Endothelial cell of umbilical vein (primary cell): ENCODE measurements around the gene IQGAP2. TPM values are rescaled to one million over a fixed set of nuclear protein-coding genes. Genes with fewer than 3 reads are reported as not detected.
A peak's percentile ranks its signal among the peaks of the same experiment; 100 is the strongest.

Source experiments
- BruUV-seq: library from RNA; stranded (reverse); fragments of 400-500 nt; replicated peaks from 2 replicates; lab custom pipeline; 2021; lab: Mats Ljungman, UMichigan
- CTCF ChIA-PET: fragments of 300-600, 350-600 bp; sonication (Branson Sonifier 250); formaldehyde crosslinking; loops from one replicate; lab custom pipeline; 2021; ENCODE audit warnings: antibody characterized with exemption, inconsistent platforms; lab: Charles Lee
- POLR2A ChIA-PET: fragments of 300-600, 350-600 bp; sonication (Branson Sonifier 250); formaldehyde crosslinking; loops from one replicate; lab custom pipeline; 2021; ENCODE audit warnings: antibody characterized with exemption, inconsistent platforms; lab: Charles Lee
- DNase-seq: peaks from one replicate; pipeline ENCODE4 v3.0.0-alpha.2; 2011; ENCODE audit warnings: low read depth, low spot score
- FAIRE-seq: peaks from 2 replicates; lab custom pipeline; 2011; peaks lifted over from hg19 to GRCh38; lab: Jason Lieb, UNC
- H2AFZ ChIP-seq: 2 replicates; pipeline ENCODE4 v1.6.0; 2012; ENCODE audit warnings: low read depth, low read length, control low read depth, inconsistent platforms
- H3K27ac ChIP-seq: 2 replicates; pipeline ENCODE4 v1.5.1; 2011; ENCODE audit warnings: low read depth, mild to moderate bottlenecking, control low read depth, low read length, moderate library complexity; ENCODE audit not compliant: insufficient read depth
- H3K27me3 ChIP-seq, 2 experiments: 2 replicates each; pipeline versions ENCODE4 v1.6.0 to v1.6.1; 2011; ENCODE audit warnings: low read length in 2 of 2, mixed read lengths in 1 of 2; ENCODE audit not compliant: control insufficient read depth in 2 of 2, insufficient read depth in 2 of 2
- H3K36me3 ChIP-seq, 2 experiments: 2 replicates in 1 of 2; 3 replicates in 1 of 2; pipeline ENCODE4 v1.5.1; 2011; ENCODE audit warnings: low read length in 2 of 2, mild to moderate bottlenecking in 1 of 2, moderate library complexity in 1 of 2; ENCODE audit not compliant: control insufficient read depth in 2 of 2, insufficient read depth in 2 of 2; ENCODE audit errors: extremely low read depth in 1 of 2
- H3K4me1 ChIP-seq: 3 replicates; pipeline ENCODE4 v1.5.1; 2011; ENCODE audit warnings: mild to moderate bottlenecking, low read length; ENCODE audit not compliant: control insufficient read depth, insufficient read depth; ENCODE audit errors: extremely low read depth
- H3K4me2 ChIP-seq: 2 replicates; pipeline ENCODE4 v1.6.1; 2011; ENCODE audit warnings: low read length, control low read depth, mixed read lengths; ENCODE audit not compliant: insufficient read depth
- H3K4me3 ChIP-seq, 3 experiments: fragments of 200-600 bp in 1 of 3; sonication (generic), shearing (Covaris generic) in 1 of 3; replicated peaks in 1 of 3; 2 replicates each; pipeline ENCODE4 v1.5.1; 2011 to 2016; ENCODE audit warnings: control low read depth in 3 of 3, low read length in 3 of 3, mild to moderate bottlenecking in 2 of 3, inconsistent platforms in 1 of 3, low read depth in 1 of 3, moderate library complexity in 1 of 3; ENCODE audit not compliant: insufficient read depth in 1 of 3
- H3K79me2 ChIP-seq: 2 replicates; pipeline ENCODE4 v1.6.0; 2012; ENCODE audit warnings: low read length, inconsistent platforms; ENCODE audit not compliant: control insufficient read depth, insufficient read depth
- H3K9ac ChIP-seq: replicated peaks from 2 replicates; pipeline ENCODE3; 2011; ENCODE audit warnings: low read length, control low read depth; ENCODE audit not compliant: insufficient read depth; ENCODE audit errors: extremely low read depth
- H3K9me1 ChIP-seq: replicated peaks from 3 replicates; pipeline ENCODE4 v1.6.0; 2011; ENCODE audit warnings: mild to moderate bottlenecking, low read length; ENCODE audit not compliant: control insufficient read depth, insufficient read depth; ENCODE audit errors: extremely low read depth
- H3K9me3 ChIP-seq: replicated peaks from 2 replicates; pipeline ENCODE4 v1.5.1; 2012; ENCODE audit warnings: low read length, inconsistent platforms; ENCODE audit not compliant: control insufficient read depth, insufficient read depth
- H4K20me1 ChIP-seq: replicated peaks from 2 replicates; pipeline ENCODE3; 2011; ENCODE audit warnings: mild to moderate bottlenecking, low read length; ENCODE audit not compliant: control insufficient read depth, insufficient read depth; ENCODE audit errors: extremely low read depth
- CTCF ChIP-seq, 2 donors: IDR thresholded peaks; 1 replicate in 1 of 2; 2 replicates in 1 of 2; pipeline ENCODE4 v1.5.1; 2011; ENCODE audit warnings: low read length in 2 of 2, mild to moderate bottlenecking in 2 of 2, moderate library complexity in 2 of 2, control low read depth in 1 of 2, inconsistent platforms in 1 of 2, low read depth in 1 of 2; ENCODE audit not compliant: insufficient read depth in 1 of 2; ENCODE audit errors: extremely low read depth in 1 of 2
- EZH2 ChIP-seq: IDR thresholded peaks from 2 replicates; pipeline ENCODE4 v1.6.1; 2012; ENCODE audit warnings: borderline replicate concordance, low read depth, mild to moderate bottlenecking, moderate library complexity, low read length, inconsistent platforms; ENCODE audit not compliant: severe bottlenecking
- FOS ChIP-seq: IDR thresholded peaks from 2 replicates; pipeline ENCODE4 v1.6.1; 2011; ENCODE audit warnings: mild to moderate bottlenecking, low read length, moderate library complexity, borderline replicate concordance; ENCODE audit not compliant: insufficient read depth
- GATA2 ChIP-seq: IDR thresholded peaks from 2 replicates; pipeline ENCODE4 v1.7.0; 2011; ENCODE audit warnings: low read depth, mild to moderate bottlenecking, moderate library complexity, mixed read lengths, low read length; ENCODE audit not compliant: insufficient read length, insufficient read depth
- JUN ChIP-seq: IDR thresholded peaks from 2 replicates; pipeline ENCODE4 v1.6.1; 2011; ENCODE audit warnings: borderline replicate concordance, low read depth; ENCODE audit not compliant: insufficient read length, insufficient read depth
- MAX ChIP-seq: IDR thresholded peaks from 2 replicates; pipeline ENCODE4 v1.6.1; 2011; ENCODE audit not compliant: insufficient read depth, insufficient read length
- MYC ChIP-seq: IDR thresholded peaks from one replicate; pipeline ENCODE4 v1.6.1; 2011; ENCODE audit warnings: mild to moderate bottlenecking, low read depth, low read length
- POLR2A ChIP-seq: IDR thresholded peaks from 2 replicates; pipeline ENCODE4 v1.6.1; 2012; ENCODE audit warnings: low read depth, mild to moderate bottlenecking, control low read depth, low read length
- POLR2AphosphoS5 ChIP-seq: IDR thresholded peaks from 2 replicates; pipeline ENCODE4 v1.6.1; 2012; ENCODE audit warnings: low read depth, mild to moderate bottlenecking, control low read depth, low read length, moderate library complexity; ENCODE audit not compliant: insufficient read depth
- dilution Hi-C: fragments of 300-500 bp; cut with MboI; formaldehyde crosslinking; loops from one replicate; pipeline ENCODE4 v1.15.0; 2019; ENCODE audit warnings: low sequenced_read_pairs; ENCODE audit not compliant: extremely low pct_ligation_motif_present
- intact Hi-C: fragments of 100-400 bp; cut with micrococcal nuclease; formaldehyde crosslinking; loops from one replicate; pipeline ENCODE4 v1.10.0; 2022
- polyA plus RNA-seq, 4 experiments: library from polyadenylated mRNA; depleted of rRNA in 3 of 4; stranded (reverse) in 3 of 4; unstranded in 1 of 4; fragments of >200 nt; gene quantifications; 2 replicates each; pipeline versions ENCODE4 v1.2.1 to v1.2.3, GENCODE V29; 2011 to 2012; ENCODE audit warnings: missing spikeins in 1 of 4
- total RNA-seq: library from RNA; stranded (reverse); gene quantifications from 2 replicates; pipeline ENCODE4 v1.2.3, GENCODE V29; 2021

Gene IQGAP2
- total and polyA plus RNA-seq, 2 donors (not counting 3 experiments of a cell fraction or from before 2014, with no cell fraction given) = 4.5 to 4.7 TPM

- Histone ChIP-seq H2AFZ (no peak overlapping the region), H3K4me2 (no peak overlapping the region), H3K27me3 (no peaks in the 10 kb centered on the region), H3K27ac (no peak overlapping the region), H3K9me1 (no peaks in the 10 kb centered on the region), H3K36me3 (no peaks in the 10 kb centered on the region), H3K9me3 (no peaks in the 10 kb centered on the region), H4K20me1 (no peaks in the 10 kb centered on the region), H3K4me3 (no peak overlapping the region), H3K9ac (no peak overlapping the region), H3K4me1 (peaks cover 4% of the 10 kb centered on the region), H3K79me2 (no peaks in the 10 kb centered on the region)
- TF ChIP-seq EZH2 = no peak
- no peak for TF ChIP-seq MAX
- TF ChIP-seq GATA2 = no peak
- TF ChIP-seq MYC = no peak
- no peak for TF ChIP-seq POLR2A
- peak; percentile 24 for TF ChIP-seq JUN
- no peak for TF ChIP-seq CTCF (IDR thresholded peaks at IDR 0.05; ENCODE audit: extremely low read depth in 1 of 2, insufficient read depth in 1 of 2, low read depth in 1 of 2, low read length in 2 of 2)
- TF ChIP-seq FOS = peak; percentile 76
- no peak for TF ChIP-seq POLR2AphosphoS5
- ChIA-PET POLR2A (no interaction called here), CTCF (interaction anchor here (1.0 kb wide), 1 partner anchor 170 kb away, joined by 6 read pairs; no protein-coding TSS in a partner anchor)
- intact Hi-C loops = loop anchor here (5.0 kb wide), 1 partner anchor 262 kb away; no protein-coding TSS in a partner anchor
- no TSS peak for BruUV-seq
- FAIRE-seq (peak; percentile 62), DNase-seq (peak; percentile 34)
- dilution Hi-C loops = no loop called here
Observed at GRCh38 chr5:76604838-76605237, 201.8 kb downstream of the IQGAP2 start.
